Smooth muscle cell (in vitro differentiated cells): ENCODE data around the gene MYOZ1. TPM values are rescaled to one million over a fixed set of nuclear protein-coding genes. Genes with fewer than 3 reads are reported as not detected.

ENCODE experiments used
- DNase-seq: peaks from one replicate; lab custom pipeline; 2025; ENCODE audit not compliant: unreplicated experiment; lab: John Stamatoyannopoulos, UW
- H2AFZ ChIP-seq: fragments of 200-600 bp; sonication (generic); 2 replicates; pipeline ENCODE4 v1.6.0; 2016; ENCODE audit warnings: antibody characterized with exemption, low read depth, mild to moderate bottlenecking
- H3F3A ChIP-seq: fragments of 200-600 bp; sonication (generic); 2 replicates; pipeline ENCODE4 v1.6.0; 2017; ENCODE audit warnings: antibody characterized with exemption, low read depth
- H3K27ac ChIP-seq: fragments of 200-600 bp; sonication (generic); 2 replicates; pipeline ENCODE4 v1.5.1; 2016; ENCODE audit warnings: low read depth, mild to moderate bottlenecking
- H3K27me3 ChIP-seq: fragments of 200-600 bp; sonication (generic); 2 replicates; pipeline ENCODE4 v1.6.1; 2016; ENCODE audit warnings: low read depth, mild to moderate bottlenecking
- H3K36me3 ChIP-seq: fragments of 200-600 bp; sonication (generic); 2 replicates; pipeline ENCODE4 v1.5.1; 2016; ENCODE audit warnings: low read depth
- H3K4me1 ChIP-seq: fragments of 200-600 bp; sonication (generic); 2 replicates; pipeline ENCODE4 v1.5.1; 2016; ENCODE audit warnings: low read depth
- H3K4me2 ChIP-seq: fragments of 200-600 bp; sonication (generic); 2 replicates; pipeline ENCODE4 v1.6.0; 2016; ENCODE audit warnings: mild to moderate bottlenecking
- H3K4me3 ChIP-seq: fragments of 200-600 bp; sonication (generic); 2 replicates; pipeline ENCODE4 v1.5.1; 2016; ENCODE audit warnings: mild to moderate bottlenecking
- H3K79me2 ChIP-seq: fragments of 200-600 bp; sonication (generic); 2 replicates; pipeline ENCODE4 v1.6.0; 2016; ENCODE audit warnings: low read depth, mild to moderate bottlenecking
- H3K9ac ChIP-seq: fragments of 200-600 bp; sonication (generic); 2 replicates; pipeline ENCODE4 v1.6.0; 2016; ENCODE audit warnings: low read depth
- H3K9me3 ChIP-seq: fragments of 200-600 bp; sonication (generic); replicated peaks from 2 replicates; pipeline ENCODE4 v1.5.1; 2016; ENCODE audit warnings: low read depth
- H4K20me1 ChIP-seq: fragments of 200-600 bp; sonication (generic); 2 replicates; pipeline ENCODE4 v1.6.0; 2016; ENCODE audit warnings: low read depth
- CTCF ChIP-seq: fragments of 200-600 bp; sonication (generic); IDR thresholded peaks from 2 replicates; pipeline ENCODE4 v1.5.1; 2017; ENCODE audit warnings: borderline replicate concordance, mild to moderate bottlenecking, antibody characterized with exemption; ENCODE audit not compliant: insufficient read depth, poor library complexity, severe bottlenecking
- WGBS: methylation state at CpG from one replicate; pipeline ENCODE4 v1.1.7; 2016; ENCODE audit warnings: low lambda C conversion rate; 5-methylcytosine and 5-hydroxymethylcytosine counted together
- polyA plus RNA-seq: library from polyadenylated mRNA; unstranded; fragments of >200 nt; fragmentation: Nextera tagmentation; extraction: Ambion mirVana; gene quantifications from 2 replicates; pipeline ENCODE4 v1.2.1, GENCODE V29; 2016
- total RNA-seq: library from RNA; depleted of rRNA; stranded (reverse); fragments of >200 nt; gene quantifications from 2 replicates; pipeline ENCODE4 v1.2.3, GENCODE V29; 2014

MYOZ1 gene
- total and polyA plus RNA-seq, 2 experiments from 2014 or later: 1.7 to 2.4 TPM

GRCh38 chr10:73655257-73655989, 14.1 kb upstream of the MYOZ1 start:
- Histone ChIP-seq H2AFZ (no peak overlapping the region), H3K79me2 (no peaks in the 10 kb centered on the region), H3K27me3 (no peaks in the 10 kb centered on the region), H3K27ac (no peak overlapping the region), H3K4me3 (no peak overlapping the region), H3K9me3 (no peaks in the 10 kb centered on the region), H4K20me1 (no peaks in the 10 kb centered on the region), H3K36me3 (no peaks in the 10 kb centered on the region), H3F3A (no peaks in the 10 kb centered on the region), H3K9ac (no peak overlapping the region), H3K4me2 (no peak overlapping the region), H3K4me1 (no peaks in the 10 kb centered on the region)
- WGBS: 93% methylated on average over 12 of the region's 12 CpGs
- TF ChIP-seq CTCF: no peak
- no peak for DNase-seq

GRCh38 chr10:73653701-73654100, 12.4 kb upstream of the MYOZ1 start:
- Histone ChIP-seq H3K4me2 (no peak overlapping the region), H3K4me1 (no peaks in the 10 kb centered on the region), H3K27ac (no peak overlapping the region), H4K20me1 (no peaks in the 10 kb centered on the region), H3K9me3 (no peaks in the 10 kb centered on the region), H3K9ac (no peak overlapping the region), H3F3A (peaks cover 7% of the 10 kb centered on the region), H3K36me3 (no peaks in the 10 kb centered on the region), H3K27me3 (no peaks in the 10 kb centered on the region), H3K4me3 (no peak overlapping the region), H3K79me2 (no peaks in the 10 kb centered on the region), H2AFZ (no peak overlapping the region)
- WGBS: 71% methylated on average over 3 of the region's 3 CpGs
- no peak for DNase-seq
- no peak for TF ChIP-seq CTCF

- no peaks in the 10 kb centered on the region for H3K27me3 ChIP-seq
- H3K27ac ChIP-seq: no peak overlapping the region
- no peak overlapping the region for H2AFZ ChIP-seq
- H3K79me2 ChIP-seq: no peaks in the 10 kb centered on the region
- H3K4me1 ChIP-seq: no peaks in the 10 kb centered on the region
- no peak overlapping the region for H3K4me3 ChIP-seq
- H3K9ac ChIP-seq: no peak overlapping the region
- H4K20me1 ChIP-seq: no peaks in the 10 kb centered on the region
- H3K9me3 ChIP-seq: no peaks in the 10 kb centered on the region
- no peak for TF ChIP-seq CTCF
- no peaks in the 10 kb centered on the region for H3K36me3 ChIP-seq
- no peak overlapping the region for H3K4me2 ChIP-seq
- WGBS: over 99% methylated on average over 11 of the region's 11 CpGs
- no peak for DNase-seq
- peaks cover 7% of the 10 kb centered on the region for H3F3A ChIP-seq
These were observed 11.9 kb upstream of the MYOZ1 start for GRCh38 chr10:73653195-73653594.
